Ureter (tissue), 1 donor: ENCODE data around the gene LRP6. TPM values are rescaled to one million over a fixed set of nuclear protein-coding genes. Genes with fewer than 3 reads are reported as not detected.
"Not testable (repeated sequence)": the region's sequence is repeated elsewhere in the genome, so short reads cannot be mapped to it uniquely, and the experiment has no call there.

ENCODE experiments used
- DNase-seq: peaks from one replicate; pipeline ENCODE4 v3.0.0-alpha.2; 2020; ENCODE audit warnings: low spot score
- total RNA-seq: library from RNA; stranded (reverse); gene quantifications from one replicate; pipeline ENCODE4 v1.2.4, GENCODE V29; 2023
- donor health status: DM: yes; HTN: yes; CAD: no.

Gene LRP6
- total RNA-seq, 1 donor from 2014 or later = 36.5 TPM

DNA sequence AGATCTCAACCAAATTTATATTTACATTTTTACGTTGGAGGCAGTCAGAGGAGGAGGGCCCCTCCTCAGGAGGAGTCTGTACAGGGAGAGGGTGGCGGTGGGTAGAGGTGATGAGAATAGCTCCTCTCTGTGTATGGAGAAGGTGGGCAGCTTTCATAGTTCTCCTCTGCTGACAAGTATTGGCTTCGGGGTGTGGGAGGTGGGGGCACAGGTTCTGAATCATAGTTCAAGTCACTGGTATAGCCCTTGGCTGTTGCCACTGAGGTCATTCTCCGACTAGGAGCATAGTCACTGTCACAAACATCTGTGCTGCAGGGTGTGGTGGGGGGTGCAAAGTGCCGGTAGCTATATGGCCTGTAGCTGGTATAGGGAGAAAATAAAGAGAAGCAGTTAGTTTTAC is 145.8 kb downstream of the LRP6 start:
- DNase-seq = no peak

DNA sequence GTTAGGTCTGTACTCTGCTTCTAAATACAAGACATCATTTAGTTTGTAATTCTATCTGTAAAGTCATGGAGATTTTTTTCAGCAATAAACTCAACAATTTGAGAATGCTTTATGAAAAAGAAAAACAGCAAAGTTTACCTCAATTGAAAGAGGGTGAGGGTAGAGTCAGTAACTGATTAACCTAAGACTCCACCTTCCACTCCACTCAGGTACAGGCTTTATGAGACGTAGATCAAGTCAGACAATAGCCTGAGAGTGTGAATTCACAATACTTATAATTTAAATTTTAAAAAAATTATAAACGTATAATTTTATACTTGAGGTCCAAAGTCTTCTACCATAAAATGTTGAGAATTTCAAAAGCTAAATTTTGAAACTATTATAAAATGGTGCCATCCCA is 150.2 kb downstream of the LRP6 start:
- DNase-seq = no peak

DNA sequence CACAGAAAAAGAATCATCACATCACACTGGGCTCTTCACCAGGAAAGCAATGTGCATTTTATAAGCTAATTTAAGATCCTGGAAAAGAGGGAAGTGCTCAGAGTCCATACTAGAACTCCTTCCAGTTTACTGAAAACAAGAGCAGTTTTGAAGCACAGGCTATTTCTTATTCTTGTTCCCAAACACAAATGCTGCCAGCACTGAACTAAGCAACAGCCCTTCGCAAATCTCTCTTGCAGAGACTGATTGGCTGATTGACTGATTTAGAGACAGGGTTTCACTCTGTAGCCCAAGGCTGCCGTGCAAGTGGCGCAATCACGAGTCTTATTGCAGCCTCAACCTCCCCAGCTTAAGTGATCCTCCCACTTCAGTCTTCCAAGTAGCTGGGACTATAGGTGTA is 151.3 kb downstream of the LRP6 start:
- DNase-seq = no peak

DNA sequence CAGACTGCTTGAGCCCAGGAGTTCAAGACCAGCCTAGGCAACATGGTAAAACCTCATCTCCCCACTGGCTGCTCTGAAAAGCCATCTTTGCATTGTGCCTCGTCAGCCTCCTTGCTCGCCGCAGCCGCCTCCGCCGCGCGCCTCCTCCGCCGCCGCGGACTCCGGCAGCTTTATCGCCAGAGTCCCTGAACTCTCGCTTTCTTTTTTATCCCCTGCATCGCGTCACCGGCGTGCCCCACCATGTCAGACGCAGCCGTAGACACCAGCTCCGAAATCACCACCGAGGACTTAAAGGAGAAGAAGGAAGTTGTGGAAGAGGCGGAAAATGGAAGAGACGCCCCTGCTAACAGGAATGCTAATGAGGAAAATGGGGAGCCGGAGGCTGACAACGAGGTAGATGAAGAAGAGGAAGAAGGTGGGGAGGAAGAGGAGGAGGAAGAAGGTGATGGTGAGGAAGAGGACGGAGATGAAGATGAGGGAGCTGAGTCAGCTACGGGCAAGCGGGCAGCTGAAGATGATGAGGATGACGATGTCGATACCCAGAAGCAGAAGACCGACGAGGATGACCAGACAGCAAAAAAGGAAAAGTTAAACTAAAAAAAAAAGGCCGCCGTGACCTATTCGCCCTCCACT is 155.8 kb downstream of the LRP6 start:
- not testable (repeated sequence) for DNase-seq

DNA sequence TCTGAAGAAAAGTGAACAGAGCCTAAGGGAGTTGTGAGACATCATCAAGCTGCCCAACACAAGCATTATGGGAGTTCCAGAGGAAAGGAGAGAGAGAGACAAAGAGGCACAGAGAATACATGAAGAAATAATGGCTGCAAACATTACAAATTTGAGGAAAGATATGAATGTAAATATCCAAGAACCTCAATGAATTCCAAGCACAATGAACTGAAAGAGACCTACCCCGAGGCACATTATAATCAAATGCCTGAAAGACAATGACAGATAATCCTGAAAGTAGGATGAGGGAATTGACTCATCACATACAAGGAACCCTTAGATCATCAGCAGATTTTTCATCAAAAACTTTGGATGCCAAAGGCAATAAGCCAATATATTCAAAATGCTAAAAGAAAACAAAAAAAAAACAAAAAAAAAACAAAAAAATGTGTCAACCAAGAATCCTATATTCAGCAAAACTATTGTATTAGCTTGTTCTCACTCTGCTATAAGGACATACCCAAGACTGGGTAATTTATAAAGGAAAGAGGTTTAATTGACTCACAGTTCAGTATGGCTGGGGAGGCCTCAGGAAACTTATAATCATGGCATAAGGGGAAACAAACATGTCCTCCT is 158.3 kb downstream of the LRP6 start:
- no peak for DNase-seq

DNA sequence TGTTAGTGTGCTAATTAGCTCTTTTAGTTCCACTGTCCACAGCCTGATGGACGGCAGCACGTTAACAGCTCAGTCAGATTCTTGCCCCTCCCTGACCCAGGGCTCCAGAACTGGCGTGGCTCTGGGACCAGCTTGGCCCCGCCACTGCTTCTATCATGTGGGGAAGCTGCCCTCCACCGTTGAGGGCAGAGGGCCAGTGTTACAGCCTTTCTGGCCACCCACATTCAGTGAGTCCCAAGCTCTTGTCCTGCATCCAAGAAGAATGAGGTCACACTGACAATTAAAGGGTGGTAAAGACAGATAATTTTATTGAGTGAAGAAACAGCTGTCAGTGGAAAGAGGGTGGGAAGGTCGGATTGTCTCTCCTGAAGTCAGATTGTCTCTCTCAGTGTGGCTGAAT is 159.2 kb downstream of the LRP6 start:
- DNase-seq = no peak

DNA sequence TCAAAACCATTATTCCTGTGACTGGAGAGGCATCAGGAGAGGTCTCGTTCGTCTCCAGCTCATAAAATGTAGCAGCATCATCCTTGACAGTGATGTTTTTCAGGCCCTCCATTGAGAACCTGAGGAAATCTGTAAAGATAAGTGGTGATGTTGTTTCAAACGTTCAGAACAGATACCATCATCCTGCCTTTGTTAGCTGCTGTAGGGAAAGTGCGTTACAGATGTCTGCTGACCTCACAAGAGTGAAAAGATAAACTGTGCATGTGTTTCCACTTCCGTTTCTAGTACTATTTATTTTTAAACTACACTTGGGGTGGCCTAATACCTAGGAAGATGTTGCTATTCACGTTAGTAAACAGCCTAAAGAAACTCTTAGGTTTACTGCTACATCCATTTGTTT is 167.7 kb downstream of the LRP6 start:
- DNase-seq = no peak

DNA sequence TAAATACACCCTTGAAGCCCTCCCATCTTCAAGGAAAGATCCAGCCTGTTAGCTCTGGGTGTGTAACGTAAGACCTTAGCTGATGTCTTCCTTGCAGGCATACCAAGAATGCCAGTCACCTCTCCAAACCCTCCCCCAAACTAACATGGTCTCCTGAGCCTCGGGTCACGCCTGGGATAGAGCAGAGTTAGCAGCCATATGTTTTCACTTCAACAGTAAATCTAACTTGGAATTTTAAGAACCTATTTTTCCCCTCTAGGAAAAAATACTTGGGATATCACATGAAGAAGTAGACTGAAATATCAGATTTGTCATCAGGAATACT is 168.2 kb downstream of the LRP6 start:
- no peak for DNase-seq

DNA sequence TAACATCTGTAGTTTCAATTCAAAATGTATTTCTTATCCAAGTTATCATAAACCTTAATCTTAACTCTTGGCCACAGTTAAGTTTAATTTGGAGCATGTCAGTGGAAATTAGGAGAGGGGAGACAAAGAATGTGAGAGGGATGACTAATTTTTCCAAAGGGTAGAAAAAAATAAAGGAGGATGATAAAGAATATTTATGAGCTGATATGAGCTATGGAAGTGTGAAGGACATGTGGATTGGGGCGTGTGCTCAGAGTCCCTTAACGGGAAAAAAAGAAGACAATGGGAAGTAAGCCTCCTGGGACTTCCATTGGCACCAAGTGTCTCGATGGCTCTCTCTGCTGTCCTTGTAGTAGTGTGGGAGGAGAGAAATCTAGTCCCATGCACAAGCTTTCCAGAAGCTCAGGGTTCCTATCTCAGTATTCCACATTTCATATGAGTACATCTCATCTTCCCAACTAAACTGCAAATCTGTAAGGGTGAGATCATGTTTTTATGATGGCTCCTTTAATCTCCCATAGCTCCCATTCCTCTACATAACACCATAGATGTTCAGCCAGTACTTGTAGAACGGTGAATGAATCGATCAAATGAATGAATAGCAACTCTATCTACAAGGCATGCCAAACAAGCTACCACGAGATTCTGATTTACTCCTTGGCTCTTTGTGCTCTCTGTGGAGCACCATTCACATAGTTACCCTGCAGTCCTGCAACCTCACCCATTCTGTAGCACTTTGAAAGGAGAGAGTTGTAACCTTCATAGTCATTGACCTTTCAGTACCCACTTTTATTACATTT is 168.8 kb downstream of the LRP6 start:
- DNase-seq = no peak

DNA sequence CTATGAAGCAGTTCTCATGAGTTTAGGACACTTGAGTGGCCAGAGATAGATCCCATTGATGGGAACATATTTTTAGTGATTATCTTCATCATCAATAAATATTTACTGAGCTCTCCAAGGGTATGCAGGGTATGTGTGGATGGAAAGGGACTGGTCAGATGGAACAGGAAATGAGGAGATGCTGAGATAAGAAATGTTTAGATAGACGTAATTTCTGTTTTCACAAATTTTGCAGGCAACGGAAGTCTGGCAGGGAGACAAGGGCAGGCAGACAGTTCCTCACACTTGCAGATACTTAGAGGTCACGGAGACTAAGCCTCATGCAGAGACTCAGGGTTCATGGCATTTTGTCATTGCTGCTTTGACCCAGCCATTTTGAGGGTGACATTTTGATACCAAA is 171.8 kb downstream of the LRP6 start:
- DNase-seq = no peak

DNA sequence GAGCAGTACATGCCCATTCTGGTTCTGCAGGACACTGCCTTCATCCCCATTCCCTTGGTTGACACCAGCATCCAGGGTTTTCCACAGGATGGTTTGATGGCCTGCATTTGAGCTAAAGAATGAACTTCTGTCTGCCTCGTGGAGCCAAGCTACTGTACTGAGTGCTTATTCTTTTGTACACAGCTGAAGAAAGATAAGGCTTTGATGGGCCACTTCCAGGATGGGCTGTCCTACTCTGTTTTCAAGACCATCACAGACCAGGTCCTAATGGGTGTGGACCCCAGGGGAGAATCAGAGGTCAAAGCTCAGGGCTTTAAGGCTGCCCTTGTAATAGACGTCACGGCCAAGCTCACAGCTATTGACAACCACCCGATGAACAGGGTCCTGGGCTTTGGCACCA is 172.4 kb downstream of the LRP6 start:
- no peak for DNase-seq

DNA sequence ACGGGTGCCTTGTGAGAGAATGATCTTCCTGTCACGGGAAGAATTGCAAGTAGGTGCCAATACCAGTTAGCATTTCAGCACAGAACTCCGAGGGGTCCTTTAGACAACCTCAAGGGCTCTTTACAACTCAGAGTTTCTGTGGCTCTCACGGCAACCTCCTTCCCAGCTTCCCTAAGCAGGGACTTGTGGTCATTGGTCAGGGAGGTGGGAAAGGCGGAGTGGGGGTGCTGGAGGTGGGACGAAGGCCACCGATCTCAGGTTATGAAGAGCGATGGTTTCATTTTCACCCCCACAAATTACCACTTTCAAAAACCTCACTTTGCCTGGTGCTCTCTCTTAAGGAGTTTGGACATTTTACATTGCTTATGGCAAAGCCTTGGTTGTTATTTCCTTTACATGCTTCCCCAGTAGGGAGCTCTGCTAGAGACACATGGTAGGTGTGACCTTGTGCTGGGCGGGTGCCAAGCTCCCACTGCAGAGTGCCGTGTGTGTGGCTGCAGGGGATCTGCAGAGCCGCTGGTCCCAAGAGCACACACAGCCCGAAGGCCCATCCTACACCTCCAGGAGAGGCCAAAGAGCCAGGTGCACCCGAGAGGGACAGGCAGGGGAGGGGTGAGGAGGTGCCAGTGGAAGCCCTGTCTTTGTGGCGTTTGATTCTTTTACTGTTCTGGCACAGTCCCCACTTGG is 174.7 kb downstream of the LRP6 start:
- DNase-seq = no peak

DNA sequence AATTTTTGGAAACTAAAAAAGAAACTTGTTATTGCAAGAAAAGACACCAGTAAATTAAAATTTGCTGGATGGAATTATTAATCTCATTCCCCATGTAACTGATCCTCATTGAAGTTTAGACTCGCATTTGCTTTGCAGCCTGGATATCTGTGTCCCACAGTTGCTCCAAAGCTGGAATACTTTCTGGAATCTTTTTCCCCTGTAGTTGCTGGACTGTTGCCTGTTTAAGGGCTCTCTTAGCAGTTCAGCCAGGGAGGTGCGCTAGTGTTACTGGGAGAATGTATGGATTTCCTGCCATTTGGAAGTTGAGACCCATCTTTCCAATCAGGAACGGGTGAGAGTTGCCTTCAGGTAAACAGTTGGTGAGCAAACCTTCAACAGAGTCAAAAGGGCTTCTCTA is 175.8 kb downstream of the LRP6 start:
- DNase-seq = no peak

DNA sequence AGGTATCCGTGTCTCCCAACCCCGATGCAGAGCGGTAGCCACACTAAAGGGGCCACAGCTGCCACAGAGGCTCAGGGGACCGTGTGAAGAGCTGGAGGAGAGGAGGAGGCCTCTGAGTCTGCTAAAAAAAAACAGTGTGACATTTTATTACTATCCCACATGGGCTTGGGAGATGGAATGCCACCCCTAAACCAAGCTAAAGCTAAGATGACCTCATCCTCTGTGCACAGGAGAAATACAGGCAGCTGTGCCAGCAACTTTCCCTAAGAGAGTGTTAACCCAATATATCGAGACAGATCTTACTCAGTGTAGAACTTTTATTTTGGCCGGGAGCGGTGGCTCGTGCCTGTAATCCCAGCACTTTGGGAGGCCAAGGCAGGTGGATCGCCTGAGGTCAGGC is 178.1 kb downstream of the LRP6 start:
- no peak for DNase-seq

DNA sequence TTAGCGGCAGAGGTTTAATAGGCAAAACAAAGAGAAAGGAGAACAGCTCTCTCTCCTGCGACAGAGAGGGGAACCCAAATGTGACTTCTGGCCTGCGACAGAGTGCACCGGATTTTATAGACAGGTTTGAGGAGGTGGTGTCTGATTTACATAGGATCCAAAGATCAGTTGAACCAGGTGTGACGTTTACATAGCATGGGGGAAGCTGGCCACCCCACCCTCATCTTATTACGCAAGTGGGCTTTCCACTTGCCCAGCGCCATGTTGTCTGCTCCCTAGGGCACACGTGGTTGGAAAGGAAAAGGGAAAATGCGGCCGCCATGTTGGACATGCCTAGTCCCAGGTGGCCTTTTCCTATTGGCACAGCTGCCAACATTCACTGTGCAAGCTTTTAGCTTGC is 178.7 kb downstream of the LRP6 start:
- no peak for DNase-seq

DNA sequence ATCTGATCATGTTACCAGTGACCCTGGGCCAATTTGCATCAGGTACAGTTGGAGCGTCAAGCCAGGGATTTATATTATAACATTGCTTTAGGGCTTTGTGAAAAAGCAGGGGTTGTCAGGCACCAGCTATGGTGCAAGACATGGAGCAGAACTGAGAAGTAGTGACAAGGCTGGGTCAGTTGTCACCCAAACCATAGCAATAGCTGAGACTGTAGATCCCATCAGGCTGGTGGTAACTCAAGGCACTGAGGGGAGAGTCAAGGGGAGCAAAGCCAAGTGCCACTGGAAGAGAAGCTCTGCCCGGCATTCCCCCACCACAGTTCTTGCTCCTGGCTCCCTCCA is 179.2 kb downstream of the LRP6 start:
- no peak for DNase-seq

DNA sequence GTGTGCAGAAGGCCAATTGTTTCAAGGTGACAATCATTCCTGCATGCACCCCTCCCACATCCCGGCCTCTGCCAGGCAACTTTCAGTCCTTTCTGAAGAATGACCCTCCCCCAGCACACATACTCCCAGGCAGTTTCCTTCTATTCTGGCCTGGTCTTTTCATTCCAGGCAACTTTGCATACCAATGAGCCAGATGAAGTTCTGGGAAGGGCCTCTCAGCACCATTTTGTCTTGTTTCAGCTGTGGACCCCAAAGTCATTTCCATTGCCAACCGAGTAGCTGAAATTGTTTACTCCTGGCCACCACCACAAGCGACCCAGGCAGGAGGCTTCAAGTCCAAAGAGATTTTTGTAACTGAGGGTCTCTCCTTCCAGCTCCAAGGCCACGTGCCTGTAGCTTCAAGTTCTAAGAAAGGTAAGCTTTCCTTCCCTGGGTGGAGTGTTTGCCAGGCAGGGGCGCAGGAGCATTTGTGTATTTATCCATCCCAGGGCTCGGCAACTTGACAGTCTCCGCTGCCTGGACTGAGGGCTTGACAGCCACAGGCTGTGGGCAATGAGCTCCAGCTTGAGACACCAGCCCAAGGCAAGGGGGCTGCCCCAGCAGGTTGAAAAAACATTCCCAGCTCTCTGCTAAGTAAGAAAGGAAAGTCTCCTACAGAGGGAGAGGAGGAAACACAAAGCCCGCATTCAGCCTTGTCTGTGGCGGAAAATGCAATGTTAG is 179.7 kb downstream of the LRP6 start:
- DNase-seq = no peak

DNA sequence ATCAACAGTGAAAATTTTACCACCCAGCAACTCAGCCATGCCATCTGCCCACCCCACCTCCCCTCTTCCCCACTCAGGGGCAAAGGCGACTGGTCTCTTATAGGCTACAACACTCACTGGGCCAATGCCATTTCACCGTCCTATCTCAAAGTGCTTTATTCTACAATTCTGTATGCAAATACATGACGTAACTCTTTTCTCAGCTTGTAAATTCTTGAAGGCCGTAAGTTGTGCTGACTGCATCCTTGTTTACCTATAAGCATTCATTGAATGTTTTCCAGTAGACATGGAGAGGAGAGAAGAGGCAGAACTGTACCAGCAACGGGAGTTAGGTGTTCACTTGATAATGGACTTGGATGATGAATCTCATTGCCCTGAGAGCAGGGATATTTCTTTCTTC is 180.5 kb downstream of the LRP6 start:
- DNase-seq = no peak

DNA sequence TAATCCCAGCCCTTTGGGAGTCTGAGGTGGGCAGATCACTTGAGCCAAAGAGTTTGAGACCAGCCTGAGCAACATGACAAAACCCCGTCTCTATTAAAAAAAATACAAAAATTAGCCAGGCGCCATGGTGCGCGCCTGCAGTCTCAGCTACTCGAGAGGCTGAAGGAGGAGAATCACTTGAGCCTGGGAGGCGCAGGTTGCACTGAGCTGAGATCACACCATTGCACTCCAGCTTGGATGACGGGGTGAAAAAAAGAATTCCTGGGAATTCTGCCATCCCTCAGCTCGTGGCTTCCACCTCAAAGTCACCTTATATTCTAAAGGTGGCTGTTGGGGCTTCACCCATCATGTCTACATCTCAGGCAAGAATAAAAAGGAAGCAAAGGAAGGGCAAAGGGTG is 183.2 kb downstream of the LRP6 start:
- no peak for DNase-seq

DNA sequence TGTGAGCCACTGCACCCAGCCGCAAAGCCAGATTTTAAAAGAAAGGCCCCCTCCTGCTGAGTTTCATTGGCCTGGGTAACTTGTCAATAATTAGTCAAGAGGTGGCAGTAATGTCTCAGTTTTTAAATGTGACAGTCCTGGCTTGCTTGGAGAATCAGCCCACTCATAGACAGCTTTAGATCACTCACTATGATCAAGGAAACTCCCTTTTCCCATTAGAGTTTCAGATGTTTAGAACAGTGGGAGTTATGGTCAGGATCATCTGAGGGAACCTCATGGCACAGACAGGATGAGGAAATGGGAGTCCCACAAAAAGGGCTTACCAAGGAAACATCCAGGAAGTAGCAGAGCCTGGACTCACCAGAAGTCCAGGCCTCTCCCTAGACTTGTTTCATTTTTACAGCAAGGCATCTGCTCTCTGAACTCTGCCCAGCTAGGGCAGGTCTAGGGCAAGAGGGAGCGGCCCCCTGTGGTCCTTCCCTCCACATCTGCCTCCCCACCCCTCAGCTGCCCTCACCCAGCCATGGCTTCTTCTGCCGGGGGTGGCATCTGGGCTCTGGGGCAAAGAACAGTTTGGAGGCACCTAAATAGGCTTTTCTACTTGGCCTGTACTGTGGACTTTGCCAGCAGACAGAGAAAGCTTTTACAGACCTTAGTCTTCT is 184.9 kb downstream of the LRP6 start:
- no peak for DNase-seq

DNA sequence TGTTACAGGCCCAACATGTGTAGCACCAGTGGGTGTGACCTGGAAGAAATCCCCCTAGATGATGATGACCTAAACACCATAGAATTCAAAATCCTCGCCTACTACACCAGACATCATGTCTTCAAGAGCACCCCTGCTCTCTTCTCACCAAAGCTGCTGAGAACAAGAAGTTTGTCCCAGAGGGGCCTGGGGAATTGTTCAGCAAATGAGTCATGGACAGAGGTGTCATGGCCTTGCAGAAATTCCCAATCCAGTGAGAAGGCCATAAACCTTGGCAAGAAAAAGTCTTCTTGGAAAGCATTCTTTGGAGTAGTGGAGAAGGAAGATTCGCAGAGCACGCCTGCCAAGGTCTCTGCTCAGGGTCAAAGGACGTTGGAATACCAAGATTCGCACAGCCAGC is 187.6 kb downstream of the LRP6 start:
- DNase-seq = no peak
